ENCODE results near the gene SH3GL2. TPM values are rescaled to one million over a fixed set of nuclear protein-coding genes. Genes with fewer than 3 reads are reported as not detected.

The SH3GL2 gene
- total RNA-seq, 2 experiments from 2014 or later, result not detected

DNA sequence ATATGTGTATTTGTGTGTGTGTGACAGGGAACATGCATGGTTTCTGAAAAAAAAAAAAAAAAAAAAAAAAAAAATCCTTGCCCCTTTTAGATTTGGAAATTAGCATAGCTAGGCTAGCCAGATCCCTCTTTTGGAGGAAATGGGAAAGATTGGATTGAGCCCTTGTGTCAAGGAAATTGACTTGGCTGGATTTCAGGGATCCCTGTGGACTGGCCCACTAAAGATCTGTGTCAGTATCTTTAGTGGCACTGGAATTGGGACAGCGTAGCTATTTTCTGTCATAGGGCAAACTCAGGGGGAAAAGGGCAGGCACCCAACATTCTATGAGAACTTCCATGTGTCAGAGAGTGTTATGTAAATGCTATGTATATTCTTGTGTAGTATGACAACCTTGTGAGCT lies 35.4 kb downstream of the SH3GL2 start:
- CTCF ChIA-PET, result no interaction called here
- intact Hi-C loops (cut with micrococcal nuclease), result no loop called here
- Mint-ChIP-seq H3K9me3 (peaks cover 4% of the 10 kb centered on the region), H3K27ac (no peak overlapping the region), H3K4me3 (no peak overlapping the region), H3K4me1 (ENCODE audit: low read depth) (no peaks in the 10 kb centered on the region), H3K36me3 (ENCODE audit: low read depth) (no peaks in the 10 kb centered on the region), H3K27me3 (ENCODE audit: low read depth) (no peaks in the 10 kb centered on the region)
- no peak for DNase-seq

GRCh38 chr9:17614903-17615302 lies 36.0 kb downstream of the SH3GL2 start:
- intact Hi-C loops (cut with micrococcal nuclease), result no loop called here
- Mint-ChIP-seq H3K27ac (no peak overlapping the region), H3K4me1 (ENCODE audit: low read depth) (no peaks in the 10 kb centered on the region), H3K9me3 (peaks cover 4% of the 10 kb centered on the region), H3K4me3 (no peak overlapping the region), H3K27me3 (ENCODE audit: low read depth) (no peaks in the 10 kb centered on the region), H3K36me3 (ENCODE audit: low read depth) (no peaks in the 10 kb centered on the region)
- no peak for DNase-seq
- CTCF ChIA-PET, result no interaction called here

GRCh38 chr9:17622141-17622540 lies 43.3 kb downstream of the SH3GL2 start:
- H3K27me3 Mint-ChIP-seq (ENCODE audit: low read depth), result no peaks in the 10 kb centered on the region
- intact Hi-C loops (cut with micrococcal nuclease), result no loop called here
- DNase-seq, result no peak
- no peak overlapping the region for H3K27ac Mint-ChIP-seq
- no peaks in the 10 kb centered on the region for H3K36me3 Mint-ChIP-seq (ENCODE audit: low read depth)
- H3K4me1 Mint-ChIP-seq (ENCODE audit: low read depth), result no peaks in the 10 kb centered on the region
- H3K9me3 Mint-ChIP-seq, result peaks cover 8% of the 10 kb centered on the region
- CTCF ChIA-PET, result no interaction called here
- H3K4me3 Mint-ChIP-seq, result no peak overlapping the region

- DNase-seq, result no peak
- Mint-ChIP-seq H3K27me3 (ENCODE audit: low read depth) (no peaks in the 10 kb centered on the region), H3K9me3 (peaks cover 6% of the 10 kb centered on the region), H3K36me3 (ENCODE audit: low read depth) (no peaks in the 10 kb centered on the region), H3K4me3 (no peak overlapping the region), H3K4me1 (ENCODE audit: low read depth) (no peaks in the 10 kb centered on the region), H3K27ac (no peak overlapping the region)
- intact Hi-C loops (cut with micrococcal nuclease), result no loop called here
- CTCF ChIA-PET, result no interaction called here
Measured at GRCh38 chr9:17622749-17623148, 43.9 kb downstream of the SH3GL2 start.

GRCh38 chr9:17623965-17624364 lies 45.1 kb downstream of the SH3GL2 start:
- no peak for DNase-seq
- no peaks in the 10 kb centered on the region for H3K36me3 Mint-ChIP-seq (ENCODE audit: low read depth)
- no peaks in the 10 kb centered on the region for H3K4me1 Mint-ChIP-seq (ENCODE audit: low read depth)
- no peaks in the 10 kb centered on the region for H3K27me3 Mint-ChIP-seq (ENCODE audit: low read depth)
- H3K27ac Mint-ChIP-seq, result no peak overlapping the region
- CTCF ChIA-PET, result no interaction called here
- intact Hi-C loops (cut with micrococcal nuclease), result no loop called here
- H3K9me3 Mint-ChIP-seq, result peaks cover 5% of the 10 kb centered on the region
- H3K4me3 Mint-ChIP-seq, result no peak overlapping the region

DNA sequence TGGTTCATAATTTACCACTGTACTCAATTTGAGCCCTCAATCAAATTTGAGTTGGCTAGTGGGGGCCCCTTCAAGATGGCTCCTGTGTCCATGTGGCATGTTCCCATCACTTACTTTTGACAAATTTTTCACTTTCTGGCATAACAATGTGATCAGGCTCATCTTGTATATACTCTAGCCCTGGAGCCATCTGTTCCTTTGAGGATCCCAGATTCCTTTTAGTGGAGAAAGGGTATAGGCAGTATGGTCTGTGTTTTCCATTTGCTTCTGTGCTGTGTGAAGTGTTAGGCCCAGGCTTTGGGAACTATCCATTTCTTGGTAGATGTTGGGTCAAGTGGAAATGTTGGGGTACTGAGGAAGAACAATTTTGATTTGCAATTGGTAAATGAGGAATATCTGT lies 45.7 kb downstream of the SH3GL2 start:
- H3K4me1 Mint-ChIP-seq (ENCODE audit: low read depth), result no peaks in the 10 kb centered on the region
- intact Hi-C loops (cut with micrococcal nuclease), result no loop called here
- peaks cover 5% of the 10 kb centered on the region for H3K9me3 Mint-ChIP-seq
- CTCF ChIA-PET, result interaction anchor here (0.7 kb wide), 1 partner anchor 589 kb away, joined by 3 read pairs; no protein-coding TSS in a partner anchor
- no peak overlapping the region for H3K4me3 Mint-ChIP-seq
- no peak overlapping the region for H3K27ac Mint-ChIP-seq
- H3K27me3 Mint-ChIP-seq (ENCODE audit: low read depth), result no peaks in the 10 kb centered on the region
- H3K36me3 Mint-ChIP-seq (ENCODE audit: low read depth), result no peaks in the 10 kb centered on the region
- no peak for DNase-seq

DNA sequence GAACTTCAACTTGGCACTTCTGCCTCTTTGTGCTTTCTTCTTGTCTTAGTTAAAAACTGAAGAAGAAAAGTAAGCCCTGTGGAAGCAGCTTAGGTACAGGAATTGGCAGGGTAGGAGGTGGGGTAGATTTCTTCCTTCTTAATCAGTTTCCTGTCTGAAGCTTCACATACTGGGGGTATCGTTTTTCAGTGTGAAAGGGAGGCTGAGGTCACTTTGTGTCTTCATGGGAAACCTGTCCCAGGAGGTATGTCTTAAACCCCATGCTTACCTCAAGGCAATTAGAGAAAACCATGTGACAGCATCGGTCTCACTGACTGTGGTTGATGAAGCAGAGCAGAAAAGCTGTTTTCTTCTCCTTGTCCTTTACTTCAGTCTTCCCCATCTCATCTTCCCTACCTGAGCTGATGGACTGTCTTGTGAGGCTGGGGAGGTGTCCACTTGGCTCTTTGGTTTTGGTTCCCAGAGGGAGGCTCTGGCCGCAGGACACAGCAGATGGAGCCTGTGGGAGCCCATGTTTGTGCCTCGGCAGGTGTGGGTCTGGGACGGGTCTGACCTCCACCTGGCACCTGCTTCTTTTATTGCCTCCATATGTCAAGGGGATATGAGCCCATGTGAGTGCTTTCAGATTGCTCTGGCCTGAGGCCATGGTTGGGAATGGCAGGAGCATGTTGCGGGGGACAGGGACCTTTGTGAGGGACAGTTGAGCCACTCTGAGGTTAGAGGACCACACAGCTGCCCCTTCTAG lies 47.0 kb downstream of the SH3GL2 start:
- Mint-ChIP-seq H3K27ac (no peak overlapping the region), H3K4me3 (no peak overlapping the region), H3K4me1 (ENCODE audit: low read depth) (no peaks in the 10 kb centered on the region), H3K36me3 (ENCODE audit: low read depth) (no peaks in the 10 kb centered on the region), H3K9me3 (peaks cover 2% of the 10 kb centered on the region), H3K27me3 (ENCODE audit: low read depth) (no peaks in the 10 kb centered on the region)
- DNase-seq, result no peak
- CTCF ChIA-PET, result interaction anchor here (0.7 to 1.5 kb wide), 2 partner anchors 18 to 588 kb away, joined by 3 read pairs; no protein-coding TSS in a partner anchor
- intact Hi-C loops (cut with micrococcal nuclease), result no loop called here

GRCh38 chr9:17627641-17628040 lies 48.8 kb downstream of the SH3GL2 start:
- intact Hi-C loops (cut with micrococcal nuclease), result no loop called here
- H3K36me3 Mint-ChIP-seq (ENCODE audit: low read depth), result no peaks in the 10 kb centered on the region
- no peak for DNase-seq
- no peak overlapping the region for H3K27ac Mint-ChIP-seq
- H3K9me3 Mint-ChIP-seq, result peaks cover 2% of the 10 kb centered on the region
- no peaks in the 10 kb centered on the region for H3K27me3 Mint-ChIP-seq (ENCODE audit: low read depth)
- no peak overlapping the region for H3K4me3 Mint-ChIP-seq
- H3K4me1 Mint-ChIP-seq (ENCODE audit: low read depth), result no peaks in the 10 kb centered on the region
- CTCF ChIA-PET, result interaction anchor here (0.6 kb wide), 1 partner anchor 64 kb away, joined by 3 read pairs; no protein-coding TSS in a partner anchor

- Mint-ChIP-seq H3K36me3 (ENCODE audit: low read depth) (no peaks in the 10 kb centered on the region), H3K27ac (no peak overlapping the region), H3K4me3 (no peak overlapping the region), H3K9me3 (peaks cover 2% of the 10 kb centered on the region), H3K27me3 (ENCODE audit: low read depth) (no peaks in the 10 kb centered on the region), H3K4me1 (ENCODE audit: low read depth) (no peaks in the 10 kb centered on the region)
- intact Hi-C loops (cut with micrococcal nuclease), result no loop called here
- CTCF ChIA-PET, result no interaction called here
- DNase-seq, result no peak
Measured at GRCh38 chr9:17628624-17629023, 49.8 kb downstream of the SH3GL2 start.

DNA sequence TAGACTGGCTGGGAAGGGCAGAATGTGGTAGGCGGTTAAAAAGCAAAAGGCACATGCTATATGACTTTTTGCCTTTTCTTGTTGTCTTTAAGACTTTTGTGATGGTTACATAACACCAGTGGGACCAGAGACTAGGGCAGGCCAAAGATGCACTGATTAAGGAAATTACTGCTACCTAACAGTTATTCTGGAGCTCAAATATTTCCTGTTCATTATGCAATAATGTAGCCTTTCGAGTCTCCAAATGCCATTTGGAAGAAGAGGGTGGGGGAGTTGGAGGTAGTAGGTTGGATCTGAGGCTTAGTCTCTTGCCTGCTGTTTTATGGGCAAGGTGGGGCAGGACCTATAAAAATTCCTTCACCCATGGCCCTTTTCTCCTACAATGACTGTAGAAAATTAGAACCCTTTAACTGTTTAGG lies 51.7 kb downstream of the SH3GL2 start:
- Mint-ChIP-seq H3K27ac (no peak overlapping the region), H3K4me3 (no peak overlapping the region), H3K27me3 (ENCODE audit: low read depth) (no peaks in the 10 kb centered on the region), H3K36me3 (ENCODE audit: low read depth) (no peaks in the 10 kb centered on the region), H3K9me3 (no peaks in the 10 kb centered on the region), H3K4me1 (ENCODE audit: low read depth) (no peaks in the 10 kb centered on the region)
- no peak for DNase-seq
- intact Hi-C loops (cut with micrococcal nuclease), result no loop called here
- CTCF ChIA-PET, result no interaction called here

DNA sequence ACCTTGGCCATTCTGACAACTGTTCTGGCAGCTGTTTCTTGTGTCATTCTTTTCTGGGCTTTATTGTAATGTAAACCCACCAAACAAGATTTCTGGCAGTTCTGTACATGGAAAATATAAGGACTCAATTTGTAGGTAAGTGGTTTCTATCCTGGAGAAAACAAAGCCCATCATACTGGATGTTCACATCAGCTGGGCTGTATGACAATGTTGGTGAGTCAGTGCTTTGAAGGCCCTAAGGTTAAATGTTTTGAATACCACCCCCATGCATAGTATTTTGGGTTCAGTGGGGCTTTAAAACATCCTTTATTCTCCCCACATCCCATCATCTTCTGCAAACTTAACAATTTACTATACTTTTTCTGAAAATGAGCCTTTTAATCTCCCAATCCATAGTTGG lies 52.5 kb downstream of the SH3GL2 start:
- CTCF ChIA-PET, result no interaction called here
- no peaks in the 10 kb centered on the region for H3K9me3 Mint-ChIP-seq
- H3K36me3 Mint-ChIP-seq (ENCODE audit: low read depth), result no peaks in the 10 kb centered on the region
- no peaks in the 10 kb centered on the region for H3K4me1 Mint-ChIP-seq (ENCODE audit: low read depth)
- intact Hi-C loops (cut with micrococcal nuclease), result no loop called here
- no peak overlapping the region for H3K27ac Mint-ChIP-seq
- H3K4me3 Mint-ChIP-seq, result no peak overlapping the region
- H3K27me3 Mint-ChIP-seq (ENCODE audit: low read depth), result no peaks in the 10 kb centered on the region
- DNase-seq, result no peak

GRCh38 chr9:17632994-17633393 lies 54.1 kb downstream of the SH3GL2 start:
- DNase-seq, result no peak
- H3K9me3 Mint-ChIP-seq, result no peaks in the 10 kb centered on the region
- no peaks in the 10 kb centered on the region for H3K27me3 Mint-ChIP-seq (ENCODE audit: low read depth)
- H3K4me1 Mint-ChIP-seq (ENCODE audit: low read depth), result no peaks in the 10 kb centered on the region
- intact Hi-C loops (cut with micrococcal nuclease), result no loop called here
- H3K4me3 Mint-ChIP-seq, result no peak overlapping the region
- no peaks in the 10 kb centered on the region for H3K36me3 Mint-ChIP-seq (ENCODE audit: low read depth)
- CTCF ChIA-PET, result no interaction called here
- H3K27ac Mint-ChIP-seq, result no peak overlapping the region

GRCh38 chr9:17635115-17635890 lies 56.4 kb downstream of the SH3GL2 start:
- no peak for DNase-seq
- Mint-ChIP-seq H3K4me3 (no peak overlapping the region), H3K27me3 (ENCODE audit: low read depth) (no peaks in the 10 kb centered on the region), H3K4me1 (ENCODE audit: low read depth) (no peaks in the 10 kb centered on the region), H3K27ac (no peak overlapping the region), H3K36me3 (ENCODE audit: low read depth) (no peaks in the 10 kb centered on the region), H3K9me3 (no peaks in the 10 kb centered on the region)
- intact Hi-C loops (cut with micrococcal nuclease), result no loop called here
- CTCF ChIA-PET, result no interaction called here
